ENCODE measurements around the gene ZNF771.
A peak's percentile ranks its signal among the peaks of the same experiment; 100 is the strongest.
"Not testable (repeated sequence)": the region's sequence is repeated elsewhere in the genome, so short reads cannot be mapped to it uniquely, and the experiment has no call there.

The ZNF771 gene

DNA sequence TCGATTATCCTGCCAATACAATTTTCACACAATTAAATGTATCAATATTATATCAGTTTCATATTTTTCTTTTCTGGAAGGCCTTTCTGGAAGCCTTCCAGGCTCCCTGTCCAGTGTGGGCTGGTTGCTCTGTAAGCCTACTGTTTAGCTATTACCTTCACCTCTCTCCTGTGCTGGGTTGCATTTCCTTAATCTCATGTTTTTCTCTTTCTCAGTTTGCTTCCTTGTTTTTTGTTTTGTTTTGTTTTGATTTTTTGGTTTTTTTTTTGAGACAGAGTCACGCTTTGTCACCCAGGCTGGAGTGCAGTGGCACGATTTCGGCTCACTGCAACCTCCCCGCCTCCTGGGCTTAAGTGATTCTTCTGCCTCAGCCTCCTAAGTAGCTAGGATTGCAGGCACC lies 31.4 kb downstream of the ZNF771 start:
- no peak for DNase-seq

DNA sequence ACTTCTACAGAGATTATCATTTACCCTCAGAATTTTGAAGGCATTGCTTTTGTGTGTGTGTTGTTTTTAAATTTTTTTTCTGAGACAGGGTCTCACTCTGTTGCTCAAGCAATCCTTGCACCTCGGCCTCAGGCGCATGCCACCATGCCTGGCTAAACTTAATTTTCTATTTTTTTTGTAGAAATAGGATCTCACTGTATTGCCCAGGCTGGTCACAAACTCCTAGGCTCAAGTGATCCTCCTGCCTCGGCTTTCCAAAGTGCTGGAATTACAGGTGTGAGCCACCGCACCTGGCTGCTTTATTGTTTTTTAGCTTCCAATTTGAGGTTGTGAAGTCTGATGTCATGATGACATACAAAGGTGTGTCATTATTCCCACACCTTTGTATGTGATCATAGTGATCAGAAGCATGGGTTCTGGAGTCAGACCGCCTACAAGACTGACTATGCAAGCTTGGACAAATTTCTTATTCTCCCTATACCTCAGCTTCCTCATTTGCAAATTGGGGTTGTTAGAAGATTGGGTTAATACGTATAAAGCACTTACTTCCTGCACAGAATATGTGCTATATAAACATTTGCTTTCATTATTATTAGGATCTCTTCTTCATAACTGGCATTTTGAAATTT lies 32.4 kb downstream of the ZNF771 start:
- peak; percentile 65 to 69 for DNase-seq

DNA sequence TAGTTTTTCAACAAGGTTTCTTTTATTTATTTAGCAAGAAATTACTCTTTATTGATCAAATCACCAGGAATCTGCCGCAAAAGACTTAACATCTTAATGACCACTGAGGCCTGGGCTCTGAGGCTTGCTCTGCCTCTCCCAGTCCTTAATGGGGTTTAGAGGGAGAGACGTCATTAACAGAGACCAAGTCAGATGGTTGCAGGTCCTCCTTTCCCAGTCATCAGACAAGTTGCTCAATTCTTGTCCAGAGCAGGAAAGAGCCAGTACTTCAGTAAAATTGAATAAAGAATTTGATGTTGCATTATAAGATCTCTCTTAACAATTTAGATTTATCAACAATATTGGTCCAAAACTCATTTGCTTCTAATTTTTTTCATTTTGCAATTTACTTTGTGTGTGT lies 36.2 kb downstream of the ZNF771 start:
- no peak for DNase-seq

DNA sequence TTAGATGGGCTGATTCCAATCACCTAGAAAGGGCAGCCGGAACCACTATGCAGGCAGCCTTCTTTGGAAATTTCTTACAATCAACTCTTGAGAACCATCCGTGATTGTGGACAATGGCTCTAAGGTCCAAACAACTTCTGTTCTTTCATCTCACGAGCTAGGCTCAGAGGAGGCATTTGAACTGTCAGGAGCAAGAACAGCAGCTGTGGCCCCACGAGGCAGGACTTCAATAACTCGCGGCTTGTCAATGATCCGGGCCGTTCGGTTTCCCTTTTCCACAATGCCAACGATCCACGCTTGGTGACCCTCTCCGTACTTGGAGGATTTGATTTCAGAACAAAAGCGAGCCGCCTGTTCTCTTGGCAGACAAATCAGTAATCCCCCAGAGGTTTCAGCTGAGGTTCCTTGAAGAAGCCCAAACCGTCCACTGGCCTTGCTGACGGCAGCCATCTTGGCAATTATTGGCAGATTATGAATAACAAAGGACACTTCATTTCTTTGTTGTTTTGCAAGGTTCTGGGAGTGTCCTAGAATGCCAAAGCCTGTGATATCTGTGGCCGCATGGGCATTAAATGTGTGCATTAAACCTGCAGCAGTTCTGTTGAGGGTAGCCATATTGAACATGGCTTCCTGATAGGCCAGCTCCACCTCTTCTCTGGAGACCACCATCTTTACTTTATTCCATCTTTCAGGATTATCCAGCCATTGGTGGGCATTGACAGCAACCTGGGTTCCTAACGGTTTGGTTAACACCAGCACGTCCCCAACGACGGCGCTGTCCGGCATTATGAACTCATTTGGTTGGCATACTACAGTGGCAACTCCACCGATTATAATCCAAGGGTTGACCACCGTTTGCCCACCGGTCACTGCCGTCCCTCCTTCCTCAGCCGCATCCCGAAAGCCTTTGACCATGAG lies 37.1 kb downstream of the ZNF771 start:
- no peak for DNase-seq

DNA sequence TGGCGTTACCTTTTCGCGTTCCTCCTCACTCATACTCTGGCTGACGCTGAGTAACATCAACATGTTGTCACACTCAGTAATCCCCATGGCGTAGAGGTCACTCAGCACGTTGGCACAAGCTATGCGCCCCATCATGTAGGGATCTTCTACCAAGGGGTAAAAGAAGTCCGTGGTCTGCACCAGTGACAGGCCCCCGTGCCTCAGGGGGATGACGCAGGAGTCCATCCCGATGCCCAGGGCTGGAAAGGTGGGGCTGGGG lies 37.7 kb downstream of the ZNF771 start:
- DNase-seq, result no peak

DNA sequence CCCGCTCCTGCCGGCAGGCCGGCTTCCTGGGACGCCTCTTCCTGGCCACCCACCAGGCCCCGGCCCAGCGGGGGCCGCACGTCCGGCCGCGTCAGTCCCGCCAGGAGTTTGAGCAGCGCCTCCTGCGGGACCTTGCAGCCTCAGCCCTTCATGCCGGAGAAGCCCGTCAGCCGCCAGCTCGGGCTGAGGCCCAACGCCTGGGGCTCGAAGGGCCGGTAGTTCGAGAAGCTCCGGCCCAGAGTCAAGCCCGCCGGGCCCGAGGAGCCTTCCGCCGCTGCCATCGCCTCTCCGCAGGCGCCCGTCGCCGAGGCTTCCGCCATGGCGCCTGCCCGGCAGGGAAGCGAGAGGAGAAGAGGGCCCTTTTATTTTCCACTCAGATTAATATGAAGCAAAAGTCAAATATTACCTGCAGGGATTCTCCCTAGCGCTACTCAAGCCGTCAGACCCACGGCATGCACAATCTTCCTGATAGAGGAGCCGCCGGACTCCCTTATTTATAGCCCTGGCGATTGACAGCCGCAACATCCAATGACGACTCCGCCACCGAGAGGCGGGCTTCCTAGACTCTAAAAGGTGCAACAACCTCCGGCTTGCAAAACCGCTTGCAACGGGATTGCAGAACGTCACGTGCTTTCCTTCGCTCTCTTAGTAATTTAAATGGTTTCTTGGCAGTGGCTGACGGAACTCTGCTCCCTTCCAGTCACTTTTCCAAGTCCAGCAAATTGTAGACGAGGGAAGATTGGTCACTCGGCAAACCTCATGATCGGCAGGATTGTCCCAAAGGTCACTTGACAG lies 38.2 kb downstream of the ZNF771 start, which contains the start of gene SEPHS2:
SEPHS2 (minus strand) TSS at position 467 of the 795 bp plus-strand sequence; CDS start at position 320, 147 bp downstream.
- DNase-seq, result peak; percentile 94 to 98

DNA sequence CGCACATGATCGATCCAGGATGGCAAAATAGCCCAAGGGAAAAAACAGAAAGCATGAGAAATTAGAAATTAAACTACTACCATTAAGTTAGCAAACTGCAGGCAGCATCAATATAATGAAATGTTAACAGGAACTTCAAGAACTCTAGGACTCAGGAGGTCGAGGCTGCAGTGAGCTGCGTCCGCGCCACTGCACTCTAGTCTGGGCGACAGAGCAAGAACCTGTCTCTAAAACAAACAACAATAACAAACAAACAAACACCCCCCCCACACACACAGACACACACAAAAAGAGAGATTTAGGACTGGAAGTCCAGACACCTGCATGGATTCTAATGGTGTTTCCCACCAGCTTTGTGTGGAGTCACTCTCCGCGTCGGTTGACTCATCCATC lies 38.8 kb downstream of the ZNF771 start:
- no peak for DNase-seq

DNA sequence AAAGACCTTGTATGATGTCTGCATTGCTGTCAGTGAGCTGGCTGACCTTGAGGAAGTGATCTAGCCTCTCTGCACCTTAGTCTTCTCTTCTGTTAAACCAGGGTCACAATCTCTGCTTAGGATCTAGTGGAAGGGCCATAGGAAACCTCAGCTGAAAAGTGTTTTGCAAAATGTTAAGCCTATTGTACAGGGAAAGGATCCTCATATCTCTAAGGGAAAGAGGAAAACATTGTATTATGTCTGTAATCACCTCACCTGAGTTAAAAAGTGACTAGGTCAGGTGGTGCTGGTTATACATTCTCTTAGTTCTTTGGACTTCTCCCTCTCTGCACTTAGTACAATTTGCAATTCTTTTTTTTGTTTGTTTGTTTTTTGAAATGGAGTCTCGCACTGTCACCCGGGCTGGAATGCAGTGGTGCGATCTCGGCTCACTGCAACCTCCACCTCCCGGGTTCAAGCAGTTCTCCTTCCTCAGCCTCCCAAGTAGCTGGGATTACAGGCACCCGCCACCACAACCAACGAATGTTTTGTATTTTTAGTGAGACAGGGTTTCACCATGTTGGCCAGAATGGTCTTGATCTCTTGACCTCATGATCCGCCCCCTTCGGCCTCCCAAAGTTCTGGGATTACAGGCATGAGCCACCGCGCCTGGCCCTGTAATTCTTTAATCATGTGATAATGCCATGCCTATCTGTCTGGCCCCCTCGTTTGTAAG lies 40.3 kb downstream of the ZNF771 start:
- no peak for DNase-seq

DNA sequence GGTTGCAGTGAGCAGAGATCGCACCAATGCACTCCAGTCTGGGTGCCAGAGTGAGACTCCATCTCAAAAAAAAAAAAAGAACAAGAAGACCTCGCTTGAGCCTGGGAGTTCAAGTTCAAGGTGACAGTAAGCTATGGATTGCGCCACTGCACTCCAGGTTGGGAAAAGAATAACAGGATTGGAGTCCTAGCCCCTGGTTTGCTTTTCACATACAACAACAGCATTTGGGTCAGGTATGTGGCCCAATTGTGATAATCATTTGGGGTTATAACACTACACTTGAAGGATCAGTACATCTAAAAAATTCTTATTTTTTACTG lies 41.7 kb downstream of the ZNF771 start:
- no peak for DNase-seq

DNA sequence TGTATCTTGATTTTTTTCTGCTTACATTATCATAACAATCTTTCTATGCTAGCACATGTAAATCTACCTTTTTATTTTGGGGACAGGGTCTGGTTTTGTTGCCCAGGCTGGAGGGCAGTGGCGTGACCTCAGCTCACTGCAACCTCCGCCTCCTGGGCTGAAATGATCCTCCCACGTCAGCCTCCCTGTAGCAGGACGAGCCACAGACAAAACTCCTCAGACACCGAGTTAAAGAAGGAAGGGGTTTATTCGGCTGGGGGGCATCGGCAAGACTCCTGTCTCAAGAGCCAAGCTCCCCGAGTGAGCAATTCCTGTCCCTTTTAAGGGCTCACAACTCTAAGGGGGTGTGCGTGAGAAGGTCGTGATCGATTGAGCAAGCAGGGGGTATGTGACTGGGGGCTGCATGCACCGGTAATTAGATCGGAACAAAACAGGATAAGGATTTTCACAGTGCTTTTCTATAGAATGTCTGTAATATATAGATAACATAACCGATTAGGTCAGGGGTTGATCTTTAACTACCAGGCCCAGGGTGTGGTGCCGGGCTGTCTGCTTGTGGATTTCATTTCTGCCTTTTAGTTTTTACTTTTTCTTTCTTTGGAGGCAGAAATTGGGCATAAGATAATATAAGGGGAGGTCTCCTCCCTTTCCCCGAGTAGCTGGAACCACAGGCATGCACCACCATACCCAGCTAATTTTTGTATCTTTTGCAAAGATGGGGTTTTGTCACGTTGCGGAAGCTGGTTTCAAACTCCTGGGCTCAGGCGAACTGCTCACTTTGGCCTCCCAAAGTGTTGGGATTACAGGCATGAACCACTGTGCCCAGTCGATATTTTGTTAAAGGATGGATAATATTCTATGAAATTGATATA lies 45.5 kb downstream of the ZNF771 start:
- not testable (repeated sequence) for DNase-seq

DNA sequence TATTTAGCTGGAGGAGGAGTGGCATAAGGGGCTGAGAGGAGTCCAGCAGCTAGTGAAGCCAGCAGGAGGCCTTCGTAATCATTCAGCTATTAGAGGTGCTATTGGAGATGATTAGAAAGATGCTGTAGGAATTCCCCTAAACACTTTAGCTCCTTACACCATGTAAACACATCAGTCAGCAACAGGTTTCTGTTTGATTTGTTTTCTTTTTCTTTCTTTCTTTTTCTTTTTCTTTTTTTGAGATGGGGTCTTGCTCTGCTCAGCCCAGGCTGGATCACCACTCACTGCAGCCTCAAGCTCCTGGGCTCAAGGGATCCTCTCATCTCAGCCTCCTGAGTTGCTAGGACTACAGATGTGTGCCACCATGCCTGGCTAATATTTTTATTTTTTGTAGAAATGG lies 48.9 kb downstream of the ZNF771 start:
- DNase-seq, result no peak

DNA sequence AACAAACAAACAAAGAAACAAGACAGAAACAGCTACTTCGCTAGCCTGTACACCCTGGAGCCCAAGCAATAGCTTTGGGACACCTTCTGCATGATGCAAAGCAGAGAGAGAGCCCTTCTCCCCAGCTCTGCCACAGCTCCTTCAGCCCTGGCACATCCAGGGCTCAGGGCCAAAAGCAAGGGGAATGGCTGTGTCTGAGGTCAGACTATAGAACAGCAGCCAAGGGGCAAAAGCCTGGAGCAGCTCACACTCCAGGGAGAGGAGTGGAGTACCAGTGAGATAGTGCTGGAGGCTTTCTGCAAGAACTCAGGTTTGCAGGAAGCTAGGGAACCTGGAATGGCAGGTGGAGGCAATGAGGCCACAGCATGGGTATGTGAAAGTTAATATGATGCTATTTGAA lies 49.9 kb downstream of the ZNF771 start:
- DNase-seq, result no peak

DNA sequence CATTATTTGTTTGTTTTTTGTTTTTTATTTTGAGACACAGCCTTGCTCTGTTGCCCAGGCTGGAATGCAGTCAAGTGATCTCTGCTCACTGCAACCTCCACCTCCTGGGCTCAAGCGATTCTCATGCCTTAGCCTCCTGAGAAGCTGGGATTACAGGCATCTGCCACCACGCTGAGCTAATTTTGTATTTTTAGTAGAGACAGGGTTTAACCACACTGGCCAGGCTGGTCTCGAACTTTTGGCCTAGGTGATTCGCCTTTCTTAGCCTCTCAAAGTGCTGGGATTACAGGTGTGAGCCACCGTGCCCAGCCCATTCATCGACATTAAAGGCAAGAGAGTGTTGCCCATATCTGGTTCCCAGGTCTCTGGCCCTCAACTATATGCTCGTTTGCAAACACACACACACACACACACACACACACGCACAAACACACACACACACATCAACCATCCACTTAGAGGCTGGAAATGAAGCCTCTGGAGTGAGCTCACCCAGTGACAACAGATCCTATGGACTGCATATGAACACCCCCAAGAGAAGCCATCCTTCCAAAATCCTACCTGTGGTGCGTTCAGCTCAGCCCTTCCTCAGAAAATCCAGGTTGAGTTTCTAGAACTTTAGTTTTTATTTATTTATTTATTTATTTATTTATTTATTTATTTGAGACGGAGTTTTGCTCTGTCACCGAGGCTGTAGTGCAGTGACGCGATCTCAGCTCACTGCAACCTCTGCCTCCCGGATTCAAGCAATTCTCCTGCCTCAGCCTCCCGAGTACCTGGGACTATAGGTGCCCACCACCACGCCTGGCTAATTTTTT lies 50.5 kb downstream of the ZNF771 start:
- DNase-seq, result no peak

DNA sequence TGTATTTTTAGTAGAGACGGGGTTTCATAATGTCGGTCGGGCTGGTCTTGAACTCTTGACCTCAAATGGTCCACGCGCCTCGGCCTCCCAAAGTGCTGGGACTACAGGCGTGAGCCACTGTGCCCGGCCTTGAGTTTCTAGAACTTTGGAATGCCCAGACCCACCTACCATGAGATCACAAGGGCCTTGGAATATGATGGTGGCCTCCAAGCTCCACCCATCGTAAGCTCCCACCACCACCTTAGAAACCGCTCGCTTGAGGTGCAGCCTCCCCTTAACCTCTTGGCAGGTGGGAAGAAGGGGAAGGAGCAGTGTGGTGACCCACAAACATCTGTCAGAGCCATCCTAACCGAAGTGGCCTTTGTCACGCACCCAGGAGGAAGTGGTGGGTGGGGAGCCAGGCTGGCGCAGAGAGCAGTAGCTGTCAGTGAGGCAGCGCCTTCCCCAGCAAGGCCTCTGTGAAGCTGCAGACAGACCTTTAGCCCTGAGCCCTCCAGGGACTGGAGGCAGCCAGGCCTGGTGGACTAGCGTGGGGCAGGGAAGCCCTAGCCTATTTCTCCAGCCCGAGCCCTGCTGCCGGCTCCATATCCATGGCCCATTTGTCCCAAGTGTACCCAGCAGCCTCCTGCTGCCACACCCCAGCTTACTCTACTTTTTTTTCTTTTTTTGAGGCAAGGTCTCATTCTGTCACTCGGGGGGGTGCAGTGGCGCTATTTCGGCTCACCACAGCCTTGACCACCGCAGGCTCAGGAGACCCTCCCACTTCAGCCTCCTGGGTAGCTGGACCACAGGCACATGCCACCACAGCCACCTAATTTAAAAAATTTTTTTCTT lies 51.4 kb downstream of the ZNF771 start:
- DNase-seq, result peak; percentile 95

DNA sequence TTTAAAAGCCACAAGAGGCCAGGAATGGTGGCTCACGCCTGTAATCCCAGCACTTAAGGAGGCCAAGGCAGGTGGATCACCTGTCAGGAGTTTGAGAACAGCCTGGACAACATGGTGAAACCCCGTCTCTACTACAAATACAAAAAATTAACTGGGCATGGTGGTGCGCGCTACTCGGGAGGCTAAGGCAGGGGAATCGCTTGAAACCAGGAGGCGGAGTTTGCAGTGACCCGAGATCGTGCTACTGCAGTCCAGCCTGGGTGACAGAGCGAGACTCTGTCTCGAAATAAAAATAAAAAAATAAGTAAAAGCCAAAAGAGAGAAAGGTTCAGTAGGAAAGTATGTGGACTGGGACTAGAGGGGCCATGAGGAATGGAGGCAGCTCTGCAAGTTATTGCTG lies 52.0 kb downstream of the ZNF771 start:
- no peak for DNase-seq

DNA sequence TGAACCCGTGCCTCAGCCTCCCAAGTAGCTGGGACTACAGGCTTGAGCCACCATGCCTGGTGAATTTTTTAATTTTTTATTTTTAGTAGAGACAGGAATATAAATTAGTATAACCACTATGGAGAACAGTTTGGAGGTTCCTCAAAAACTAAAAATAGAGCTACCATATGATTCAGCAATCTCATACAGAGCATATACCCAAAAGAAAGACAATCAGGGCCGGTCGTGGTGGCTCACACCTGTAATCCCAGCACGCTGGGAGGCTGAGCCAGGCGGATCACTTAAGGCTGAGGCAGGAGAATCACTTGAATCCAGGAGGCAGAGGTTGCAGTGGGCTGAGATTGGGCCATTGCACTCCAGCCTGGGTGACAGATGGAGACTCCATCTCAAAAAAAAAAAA lies 54.0 kb downstream of the ZNF771 start:
- DNase-seq, result peak in 1 of 2 experiments; percentile 8

DNA sequence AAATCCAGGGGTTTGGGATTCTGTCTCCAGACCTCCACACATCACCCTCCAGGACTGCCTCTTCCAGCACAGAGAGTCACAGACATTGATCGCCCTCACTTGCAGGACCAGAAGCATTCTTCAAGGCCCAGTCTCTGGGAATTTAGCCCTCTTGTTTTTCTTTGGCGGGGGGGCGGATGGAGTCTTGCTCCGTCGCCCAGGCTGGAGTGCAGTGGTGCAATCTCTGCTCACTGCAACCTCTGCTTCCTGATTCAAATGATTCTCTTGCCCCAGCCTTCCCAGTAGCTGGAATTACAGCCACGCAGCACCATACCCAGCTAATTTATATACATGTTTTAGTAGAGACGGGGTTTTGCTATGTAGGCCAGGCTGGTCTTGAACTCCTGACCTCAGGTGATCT lies 56.7 kb downstream of the ZNF771 start:
- DNase-seq, result no peak

Measured in AML-193 (cell line).